Measurements from ENCODE around the gene CHRNA5.

GRCh38 chr15:78570710-78571109 lies 5.4 kb downstream of the CHRNA5 start:
- TF ChIP-seq CTCF (conservative IDR thresholded peaks at IDR 0.05 in 1 of 2, IDR thresholded peaks at IDR 0.05 in 1 of 2; ENCODE audit: extremely low read depth in 1 of 2, insufficient read depth in 1 of 2, low read depth in 1 of 2, low read length in 2 of 2) = peak in 1 of 2 donors; percentile 1
- no peak for TF ChIP-seq EZH2 (IDR thresholded peaks at IDR 0.05; ENCODE audit: borderline replicate concordance, low read length)
